ENCODE results near the gene SPECC1. TPM values are rescaled to one million over a fixed set of nuclear protein-coding genes. Genes with fewer than 3 reads are reported as not detected.

SPECC1 gene, protein sequence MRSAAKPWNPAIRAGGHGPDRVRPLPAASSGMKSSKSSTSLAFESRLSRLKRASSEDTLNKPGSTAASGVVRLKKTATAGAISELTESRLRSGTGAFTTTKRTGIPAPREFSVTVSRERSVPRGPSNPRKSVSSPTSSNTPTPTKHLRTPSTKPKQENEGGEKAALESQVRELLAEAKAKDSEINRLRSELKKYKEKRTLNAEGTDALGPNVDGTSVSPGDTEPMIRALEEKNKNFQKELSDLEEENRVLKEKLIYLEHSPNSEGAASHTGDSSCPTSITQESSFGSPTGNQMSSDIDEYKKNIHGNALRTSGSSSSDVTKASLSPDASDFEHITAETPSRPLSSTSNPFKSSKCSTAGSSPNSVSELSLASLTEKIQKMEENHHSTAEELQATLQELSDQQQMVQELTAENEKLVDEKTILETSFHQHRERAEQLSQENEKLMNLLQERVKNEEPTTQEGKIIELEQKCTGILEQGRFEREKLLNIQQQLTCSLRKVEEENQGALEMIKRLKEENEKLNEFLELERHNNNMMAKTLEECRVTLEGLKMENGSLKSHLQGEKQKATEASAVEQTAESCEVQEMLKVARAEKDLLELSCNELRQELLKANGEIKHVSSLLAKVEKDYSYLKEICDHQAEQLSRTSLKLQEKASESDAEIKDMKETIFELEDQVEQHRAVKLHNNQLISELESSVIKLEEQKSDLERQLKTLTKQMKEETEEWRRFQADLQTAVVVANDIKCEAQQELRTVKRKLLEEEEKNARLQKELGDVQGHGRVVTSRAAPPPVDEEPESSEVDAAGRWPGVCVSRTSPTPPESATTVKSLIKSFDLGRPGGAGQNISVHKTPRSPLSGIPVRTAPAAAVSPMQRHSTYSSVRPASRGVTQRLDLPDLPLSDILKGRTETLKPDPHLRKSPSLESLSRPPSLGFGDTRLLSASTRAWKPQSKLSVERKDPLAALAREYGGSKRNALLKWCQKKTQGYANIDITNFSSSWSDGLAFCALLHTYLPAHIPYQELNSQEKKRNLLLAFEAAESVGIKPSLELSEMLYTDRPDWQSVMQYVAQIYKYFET
- total RNA-seq (2013; cell fraction: nucleolus; rRNA removed) = 55.1 and 56.3 TPM in 2 replicates
- total RNA-seq (2014; rRNA removed) (29.4 and 29.9 TPM in 2 replicates), total RNA-seq (2014; rRNA removed; fragmentation: Illumina TruSeq; extraction: Trizol) (40.6 and 40.7 TPM in 2 replicates), total RNA-seq (2021) (39.5 and 41.9 TPM in 2 replicates), polyA plus RNA-seq (2011; rRNA removed) (12.6 and 13.6 TPM in 2 replicates), polyA plus RNA-seq (2014; fragmentation: Illumina TruSeq; extraction: Trizol) (27.4 and 33.0 TPM in 2 replicates), polyA plus RNA-seq (2014; fragmentation: Nextera tagmentation; extraction: Ambion mirVana) (1 to 10 TPM; 6.4 to 7.9 TPM), polyA plus RNA-seq (2014; rRNA removed) (26.0 and 27.4 TPM in 2 replicates), polyA plus RNA-seq (2016; fragmentation: Nextera tagmentation; extraction: Ambion mirVana) (10 to 100 TPM; 18.9 to 21.8 TPM), polyA minus RNA-seq (2011; rRNA and poly(A)+ RNA removed) (18.7 and 21.2 TPM in 2 replicates), Bru-seq, nascent RNA (percentile 50 among the genes with signal in this experiment), BruChase-seq, experiment 1, labeled RNA remaining after a 6-hour chase (percentile 51 among the genes with signal in this experiment), BruChase-seq, experiment 2, labeled RNA remaining after a 2-hour chase (percentile 49 among the genes with signal in this experiment)
- polyA plus RNA-seq (2011; ENCODE audit: low read depth) = 11.0 TPM
- polyA plus RNA-seq (2011; cell fraction: cytosol; rRNA removed) = 10.1 and 11.5 TPM in 2 replicates
- polyA plus RNA-seq (2011; cell fraction: nucleus; rRNA removed) = 16.0 and 23.1 TPM in 2 replicates
- polyA plus RNA-seq (2012) = 16.0 and 18.4 TPM in 2 replicates
- polyA minus RNA-seq (2011; cell fraction: cytosol; rRNA and poly(A)+ RNA removed) = 13.1 and 14.0 TPM in 2 replicates
- 11.4 and 18.4 TPM in 2 replicates for polyA minus RNA-seq (2011; cell fraction: nucleus; rRNA and poly(A)+ RNA removed)
- long read RNA-seq, experiment 1, partial matches to known transcripts = 1 of 9 reads
- long read RNA-seq, experiment 1, other reads (novel, unspliced or antisense) = 7 of 9 reads
- long read RNA-seq, experiment 2, transcript SPECC1-203 (6 exons, 2,536 nt) = major isoform, 14 of 56 reads
- long read RNA-seq, experiment 2, partial matches to known transcripts = 15 of 56 reads
- long read RNA-seq, experiment 2, other reads (novel, unspliced or antisense) = 23 of 56 reads

- H2AFZ ChIP-seq (ENCODE audit: control insufficient read depth, low read depth, low read length) = peak within 1 kb of the TSS; percentile 99
- H3K9ac ChIP-seq (ENCODE audit: control insufficient read depth, insufficient read depth, low read length) = peak within 1 kb of the TSS; percentile 64
- RAD21 ChIA-PET (ENCODE audit: unreplicated experiment) = no interaction called here
- WGBS (ENCODE audit: insufficient coverage, insufficient replicate concordance, low lambda C conversion rate, missing lambda C conversion rate) = under 1% methylated on average over 72 of the region's 96 CpGs
- DNase-seq (ENCODE audit: low read depth, low spot score) (no peak), ATAC-seq (peak; percentile 100), FAIRE-seq (no peak)
- no peaks in the 10 kb centered on the region for H3K79me2 ChIP-seq (ENCODE audit: control insufficient read depth, insufficient read depth, low read length)
- SMC1A ChIA-PET (ENCODE audit: uncharacterized antibody, unreplicated experiment) = no interaction called here
- peaks cover 0 to 9% of the 10 kb centered on the region in 2 experiments for H3K27me3 ChIP-seq (replicated peaks in 1 of 2; ENCODE audit: control insufficient read depth in 2 of 2, insufficient read depth in 2 of 2, low read length in 1 of 2)
- H3K4me2 ChIP-seq (ENCODE audit: control insufficient read depth, insufficient read depth) = peak within 1 kb of the TSS; percentile 96
- H3K4me1 ChIP-seq (ENCODE audit: control insufficient read depth, insufficient read depth, low read length) = no peaks in the 10 kb centered on the region
- no TSS peak for BruUV-seq (replicated peaks)
- POLR2A ChIA-PET = no interaction called here
- no peaks in the 10 kb centered on the region for H4K20me1 ChIP-seq (ENCODE audit: control insufficient read depth, insufficient read depth)
- no peak within 1 kb of the TSS for H3K27ac ChIP-seq (ENCODE audit: control insufficient read depth, insufficient read depth)
- intact Hi-C loops (cut with micrococcal nuclease; ENCODE audit: unreplicated experiment) (loop anchor here (5.0 kb wide), 1 partner anchor 108 kb away; no protein-coding TSS in a partner anchor), in situ Hi-C loops (cut with MboI) (loop anchor here (5.0 kb wide), 1 partner anchor 52 kb away; no protein-coding TSS in a partner anchor)
- H3K36me3 ChIP-seq (ENCODE audit: control insufficient read depth in 2 of 2, insufficient read depth in 2 of 2, low read length in 1 of 2) = no peaks in the 10 kb centered on the region
- peak within 1 kb of the TSS; percentile 72 for H3K4me3 ChIP-seq
- H3K9me3 ChIP-seq (replicated peaks; ENCODE audit: control insufficient read depth, insufficient read depth, low read length) = no peaks in the 10 kb centered on the region; the same call in 2 of the 3 replicates
- CTCF ChIA-PET = interaction anchor here (0.5 to 2.1 kb wide), 12 partner anchors 9 to 162 kb away, joined by 3 to 10 read pairs (median 4); partner anchors contain the start of gene AKAP10
- TF ChIP-seq TCF12 (IDR thresholded peaks at IDR 0.05; ENCODE audit: low read depth, low read length) (no peak), CBX3 (IDR thresholded peaks at IDR 0.05; ENCODE audit: borderline replicate concordance, low read depth) (no peak), EP300 (IDR thresholded peaks at IDR 0.05; ENCODE audit: borderline replicate concordance in 1 of 2, control insufficient read depth in 1 of 2, low read depth in 2 of 2, low read length in 2 of 2) (no peak), NRF1 (conservative IDR thresholded peaks at IDR 0.05; ENCODE audit: low read depth, low read length) (no peak), CBFB (IDR thresholded peaks at IDR 0.05; ENCODE audit: low read depth) (no peak), NFXL1 (IDR thresholded peaks at IDR 0.05; ENCODE audit: borderline replicate concordance) (no peak), SMARCA5 (IDR thresholded peaks at IDR 0.05) (peak; percentile 77)
- TF ChIP-seq, protein P1, sequence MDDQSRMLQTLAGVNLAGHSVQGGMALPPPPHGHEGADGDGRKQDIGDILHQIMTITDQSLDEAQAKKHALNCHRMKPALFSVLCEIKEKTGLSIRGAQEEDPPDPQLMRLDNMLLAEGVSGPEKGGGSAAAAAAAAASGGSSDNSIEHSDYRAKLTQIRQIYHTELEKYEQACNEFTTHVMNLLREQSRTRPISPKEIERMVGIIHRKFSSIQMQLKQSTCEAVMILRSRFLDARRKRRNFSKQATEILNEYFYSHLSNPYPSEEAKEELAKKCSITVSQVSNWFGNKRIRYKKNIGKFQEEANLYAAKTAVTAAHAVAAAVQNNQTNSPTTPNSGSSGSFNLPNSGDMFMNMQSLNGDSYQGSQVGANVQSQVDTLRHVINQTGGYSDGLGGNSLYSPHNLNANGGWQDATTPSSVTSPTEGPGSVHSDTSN (IDR thresholded peaks at IDR 0.05; ENCODE audit: insufficient replicate concordance, low read depth, low read length) = no peak
- TF ChIP-seq, protein P2, sequence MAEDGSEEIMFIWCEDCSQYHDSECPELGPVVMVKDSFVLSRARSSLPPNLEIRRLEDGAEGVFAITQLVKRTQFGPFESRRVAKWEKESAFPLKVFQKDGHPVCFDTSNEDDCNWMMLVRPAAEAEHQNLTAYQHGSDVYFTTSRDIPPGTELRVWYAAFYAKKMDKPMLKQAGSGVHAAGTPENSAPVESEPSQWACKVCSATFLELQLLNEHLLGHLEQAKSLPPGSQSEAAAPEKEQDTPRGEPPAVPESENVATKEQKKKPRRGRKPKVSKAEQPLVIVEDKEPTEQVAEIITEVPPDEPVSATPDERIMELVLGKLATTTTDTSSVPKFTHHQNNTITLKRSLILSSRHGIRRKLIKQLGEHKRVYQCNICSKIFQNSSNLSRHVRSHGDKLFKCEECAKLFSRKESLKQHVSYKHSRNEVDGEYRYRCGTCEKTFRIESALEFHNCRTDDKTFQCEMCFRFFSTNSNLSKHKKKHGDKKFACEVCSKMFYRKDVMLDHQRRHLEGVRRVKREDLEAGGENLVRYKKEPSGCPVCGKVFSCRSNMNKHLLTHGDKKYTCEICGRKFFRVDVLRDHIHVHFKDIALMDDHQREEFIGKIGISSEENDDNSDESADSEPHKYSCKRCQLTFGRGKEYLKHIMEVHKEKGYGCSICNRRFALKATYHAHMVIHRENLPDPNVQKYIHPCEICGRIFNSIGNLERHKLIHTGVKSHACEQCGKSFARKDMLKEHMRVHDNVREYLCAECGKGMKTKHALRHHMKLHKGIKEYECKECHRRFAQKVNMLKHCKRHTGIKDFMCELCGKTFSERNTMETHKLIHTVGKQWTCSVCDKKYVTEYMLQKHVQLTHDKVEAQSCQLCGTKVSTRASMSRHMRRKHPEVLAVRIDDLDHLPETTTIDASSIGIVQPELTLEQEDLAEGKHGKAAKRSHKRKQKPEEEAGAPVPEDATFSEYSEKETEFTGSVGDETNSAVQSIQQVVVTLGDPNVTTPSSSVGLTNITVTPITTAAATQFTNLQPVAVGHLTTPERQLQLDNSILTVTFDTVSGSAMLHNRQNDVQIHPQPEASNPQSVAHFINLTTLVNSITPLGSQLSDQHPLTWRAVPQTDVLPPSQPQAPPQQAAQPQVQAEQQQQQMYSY (CRISPR knock-in tag; IDR thresholded peaks at IDR 0.05) = no peak
Measured at GRCh38 chr17:20009302-20010098, at the start of gene SPECC1. Gene SPECC1 (plus strand): TSS chr17:20009359. CDS start chr17:20096652, 87,293 bp downstream.
